Measurements from ENCODE around the gene MYRIP. TPM values are rescaled to one million over a fixed set of nuclear protein-coding genes. Genes with fewer than 3 reads are reported as not detected.

Gene MYRIP
- total and polyA plus RNA-seq, 3 donors from 2014 or later, result 2.4 to 5.8 (median 4.8) TPM

- intact Hi-C loops (cut with DNase I; ENCODE audit: low total_unique reads), result no loop called here
- 81 to 86% methylated on average over 1 of the region's 1 CpG for WGBS, 2 donors
These were observed 497.8 kb downstream of the MYRIP start for GRCh38 chr3:40307176-40307575.

GRCh38 chr3:40308725-40309417, 499.5 kb downstream of the MYRIP start:
- intact Hi-C loops (cut with DNase I; ENCODE audit: low total_unique reads), result no loop called here
- Histone ChIP-seq H3K4me1 (peaks cover 14% of the 10 kb centered on the region), H3K27me3 (no peaks in the 10 kb centered on the region), H3K27ac (peak overlapping the region; percentile 68 to 93), H3K36me3 (ENCODE audit: low read depth, missing control alignments) (no peaks in the 10 kb centered on the region), H3K4me3 (peak overlapping the region; percentile 98), H3K9me3 (no peaks in the 10 kb centered on the region)
- DNase-seq, result no peak
- TF ChIP-seq CTCF (IDR thresholded peaks at IDR 0.05), result no peak
- no peak for TF ChIP-seq POLR2A (IDR thresholded peaks at IDR 0.05)
- WGBS, 2 donors, result 18 to 21% methylated on average over 17 to 20 of the region's 20 CpGs

More at GRCh38 chr3:40307176-40307575, 497.8 kb downstream of the MYRIP start:
- no peak for DNase-seq
- H3K4me1 ChIP-seq, result peaks cover 20% of the 10 kb centered on the region
- H3K9me3 ChIP-seq, result no peaks in the 10 kb centered on the region
- H3K27me3 ChIP-seq, result no peaks in the 10 kb centered on the region
- H3K27ac ChIP-seq, result no peak overlapping the region
- no peaks in the 10 kb centered on the region for H3K36me3 ChIP-seq (ENCODE audit: low read depth, missing control alignments)
- no peak overlapping the region for H3K4me3 ChIP-seq
- no peak for TF ChIP-seq POLR2A (IDR thresholded peaks at IDR 0.05)

- Histone ChIP-seq H3K27ac (peak within 1 kb of the TSS; percentile 93 to 98), H3K36me3 (ENCODE audit: low read depth, missing control alignments) (no peaks in the 10 kb centered on the region), H3K9me3 (no peaks in the 10 kb centered on the region), H3K4me1 (peaks cover 14% of the 10 kb centered on the region), H3K27me3 (no peaks in the 10 kb centered on the region), H3K4me3 (peak within 1 kb of the TSS; percentile 98)
- 1 to 2% methylated on average over 27 to 48 of the region's 50 CpGs for WGBS, 2 donors
- DNase-seq, result peak; percentile 99
- TF ChIP-seq CTCF (IDR thresholded peaks at IDR 0.05), result peak; percentile 87 to 96 (median 91)
- peak; percentile 89 for TF ChIP-seq POLR2A (IDR thresholded peaks at IDR 0.05)
- intact Hi-C loops (cut with DNase I; ENCODE audit: low total_unique reads), result no loop called here
These were observed 500.1 kb downstream of the MYRIP start, which contains the start of gene EIF1B for GRCh38 chr3:40309418-40309924. TSS of gene EIF1B (plus strand) at chr3:40309707. CDS start at chr3:40309942, 235 bp downstream.

Small RNA genes lying within 50 kb of the gene (small RNA-seq; reads per million reads assigned to genes)
- 0 to 0.28 reads per million in 2 donors for gene RF00264
- gene RN7SL411P, result 0 reads per million in 2 donors
- 0 reads per million in 2 donors for gene RNU4-56P

All from testis (tissue), 3 donors.